ENCODE measurements around the gene ARID5A. TPM values are rescaled to one million over a fixed set of nuclear protein-coding genes. Genes with fewer than 3 reads are reported as not detected.

The ARID5A gene
- total RNA-seq, 1 experiment from 2014 or later: 13.9 TPM

DNA sequence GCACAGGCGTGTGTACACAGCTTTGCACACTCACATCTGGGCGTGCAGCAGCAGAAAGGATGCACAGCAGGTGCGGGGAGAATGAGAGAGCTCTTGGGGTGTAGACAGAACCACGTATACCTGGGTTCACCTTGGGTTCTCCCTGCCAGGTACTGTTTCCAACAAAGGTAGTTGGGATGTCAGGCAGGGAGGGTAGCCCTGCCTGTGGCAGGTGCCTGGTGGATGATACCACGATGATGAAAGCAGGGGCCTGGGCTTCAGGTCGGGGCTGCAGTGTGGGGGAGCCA is 6.5 kb upstream of the ARID5A start:
- Mint-ChIP-seq H3K36me3 (no peaks in the 10 kb centered on the region), H3K4me1 (peaks cover 44% of the 10 kb centered on the region), H3K27me3 (ENCODE audit: low read depth) (peaks cover 27% of the 10 kb centered on the region), H3K9me3 (no peaks in the 10 kb centered on the region), H3K27ac (no peak overlapping the region), H3K4me3 (no peak overlapping the region)
- ATAC-seq (no peak), DNase-seq (ENCODE audit: low spot score) (no peak)
- CTCF ChIA-PET: interaction anchor here (0.5 to 7.7 kb wide), 2 partner anchors 25 to 134 kb away, joined by 3 to 84 read pairs; no protein-coding TSS in a partner anchor
- TF ChIP-seq SOX15 (CRISPR knock-in tag; IDR thresholded peaks at IDR 0.05) (no peak), FOXK1 (CRISPR knock-in tag; IDR thresholded peaks at IDR 0.05) (no peak), ZNF263 (CRISPR knock-in tag; IDR thresholded peaks at IDR 0.05; ENCODE audit: low read depth) (no peak)
- POLR2A ChIA-PET: interaction anchor here (0.6 kb wide), 1 partner anchor 15 kb away, joined by 6 read pairs; no protein-coding TSS in a partner anchor

DNA sequence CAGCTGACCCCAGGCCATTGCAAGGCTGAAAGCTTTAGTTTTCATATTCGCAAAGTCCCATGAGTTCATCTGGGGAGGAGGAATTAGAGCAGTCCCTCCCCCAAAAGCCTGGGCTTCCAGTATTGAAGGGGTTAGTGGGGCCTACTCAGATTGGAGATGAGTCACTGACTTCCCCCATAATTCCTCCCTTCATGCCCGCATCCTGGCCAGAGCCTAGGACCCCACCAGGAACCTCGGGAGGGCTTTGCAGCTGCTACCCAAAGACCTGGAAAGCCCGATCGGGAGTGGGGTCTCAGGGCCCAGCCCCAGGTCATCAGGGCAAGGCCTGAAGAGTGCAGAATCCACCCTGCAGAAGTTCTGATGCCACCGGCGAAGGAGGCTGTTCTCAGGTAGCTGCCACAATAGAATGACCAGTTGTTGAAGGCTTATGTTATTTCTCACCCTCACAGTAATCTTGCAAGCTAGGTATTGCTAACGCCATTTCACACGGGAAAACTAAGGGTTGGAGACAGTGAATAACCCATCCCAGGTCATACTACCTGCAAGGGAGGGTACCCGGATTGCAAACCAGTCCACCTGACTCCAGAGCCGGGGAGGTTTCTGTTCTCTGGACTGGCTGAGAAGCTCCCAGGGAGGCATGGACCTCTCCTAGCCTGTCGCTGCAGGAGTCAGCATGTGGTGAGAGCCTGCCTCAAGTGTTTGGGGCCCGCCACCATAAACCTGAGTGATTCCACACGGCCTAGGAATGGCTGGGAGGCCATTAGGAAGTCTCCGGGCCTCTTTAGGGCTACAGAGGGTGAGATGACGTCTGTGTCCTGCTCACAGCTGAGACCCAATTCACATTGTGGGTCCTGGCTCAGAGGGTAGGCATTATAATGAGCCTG is 5.8 kb upstream of the ARID5A start:
- TF ChIP-seq CDX4 (CRISPR knock-in tag; IDR thresholded peaks at IDR 0.05; ENCODE audit: borderline replicate concordance): no peak
- TF ChIP-seq TEAD1 (CRISPR knock-in tag; IDR thresholded peaks at IDR 0.05): no peak
- TF ChIP-seq ZNF232 (CRISPR knock-in tag; IDR thresholded peaks at IDR 0.05): no peak
- TF ChIP-seq FOXK1 (CRISPR knock-in tag; IDR thresholded peaks at IDR 0.05): no peak
- no peak for TF ChIP-seq ESRRA (CRISPR knock-in tag; IDR thresholded peaks at IDR 0.05; ENCODE audit: borderline replicate concordance)
- TF ChIP-seq, protein P1, sequence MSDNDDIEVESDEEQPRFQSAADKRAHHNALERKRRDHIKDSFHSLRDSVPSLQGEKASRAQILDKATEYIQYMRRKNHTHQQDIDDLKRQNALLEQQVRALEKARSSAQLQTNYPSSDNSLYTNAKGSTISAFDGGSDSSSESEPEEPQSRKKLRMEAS (CRISPR knock-in tag; IDR thresholded peaks at IDR 0.05): no peak
- no peak for TF ChIP-seq NR1H2 (CRISPR knock-in tag; IDR thresholded peaks at IDR 0.05)
- Mint-ChIP-seq H3K4me3 (peak overlapping the region; percentile 75; the same call in 1 of the 2 replicates), H3K4me1 (peaks cover 44% of the 10 kb centered on the region), H3K36me3 (no peaks in the 10 kb centered on the region), H3K9me3 (no peaks in the 10 kb centered on the region), H3K27me3 (ENCODE audit: low read depth) (peaks cover 27% of the 10 kb centered on the region), H3K27ac (no peak overlapping the region)
- ChIA-PET CTCF (interaction anchor here (0.5 to 7.7 kb wide), 4 partner anchors 19 to 135 kb away, joined by 3 to 84 read pairs (median 20); no protein-coding TSS in a partner anchor), POLR2A (interaction anchor here (0.6 kb wide), 1 partner anchor 14 kb away, joined by 6 read pairs; no protein-coding TSS in a partner anchor)
- ATAC-seq: no peak
- no peak for DNase-seq (ENCODE audit: low spot score)

- H3K27me3 Mint-ChIP-seq (ENCODE audit: low read depth): peaks cover 22% of the 10 kb centered on the region
- no peak overlapping the region for H3K27ac Mint-ChIP-seq
- ATAC-seq (no peak), DNase-seq (ENCODE audit: low spot score) (no peak)
- H3K4me3 Mint-ChIP-seq: peak overlapping the region; percentile 75
- H3K9me3 Mint-ChIP-seq: no peaks in the 10 kb centered on the region
- peaks cover 46% of the 10 kb centered on the region for H3K4me1 Mint-ChIP-seq
- H3K36me3 Mint-ChIP-seq: no peaks in the 10 kb centered on the region
- TF ChIP-seq ZNF121 (CRISPR knock-in tag; IDR thresholded peaks at IDR 0.05): peak; percentile 21; the same call in 1 of the 2 replicates
- TF ChIP-seq, protein P2, sequence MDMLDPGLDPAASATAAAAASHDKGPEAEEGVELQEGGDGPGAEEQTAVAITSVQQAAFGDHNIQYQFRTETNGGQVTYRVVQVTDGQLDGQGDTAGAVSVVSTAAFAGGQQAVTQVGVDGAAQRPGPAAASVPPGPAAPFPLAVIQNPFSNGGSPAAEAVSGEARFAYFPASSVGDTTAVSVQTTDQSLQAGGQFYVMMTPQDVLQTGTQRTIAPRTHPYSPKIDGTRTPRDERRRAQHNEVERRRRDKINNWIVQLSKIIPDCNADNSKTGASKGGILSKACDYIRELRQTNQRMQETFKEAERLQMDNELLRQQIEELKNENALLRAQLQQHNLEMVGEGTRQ (CRISPR knock-in tag; IDR thresholded peaks at IDR 0.05): no peak
- POLR2A ChIA-PET: interaction anchor here (0.7 kb wide), 1 partner anchor 1165 kb away, joined by 3 read pairs; no protein-coding TSS in a partner anchor
- CTCF ChIA-PET: interaction anchor here (0.9 to 7.7 kb wide), 3 partner anchors 19 to 24 kb away, joined by 6 to 84 read pairs (median 35); no protein-coding TSS in a partner anchor
Measured at GRCh38 chr2:96531366-96531765, 5.2 kb upstream of the ARID5A start.

DNA sequence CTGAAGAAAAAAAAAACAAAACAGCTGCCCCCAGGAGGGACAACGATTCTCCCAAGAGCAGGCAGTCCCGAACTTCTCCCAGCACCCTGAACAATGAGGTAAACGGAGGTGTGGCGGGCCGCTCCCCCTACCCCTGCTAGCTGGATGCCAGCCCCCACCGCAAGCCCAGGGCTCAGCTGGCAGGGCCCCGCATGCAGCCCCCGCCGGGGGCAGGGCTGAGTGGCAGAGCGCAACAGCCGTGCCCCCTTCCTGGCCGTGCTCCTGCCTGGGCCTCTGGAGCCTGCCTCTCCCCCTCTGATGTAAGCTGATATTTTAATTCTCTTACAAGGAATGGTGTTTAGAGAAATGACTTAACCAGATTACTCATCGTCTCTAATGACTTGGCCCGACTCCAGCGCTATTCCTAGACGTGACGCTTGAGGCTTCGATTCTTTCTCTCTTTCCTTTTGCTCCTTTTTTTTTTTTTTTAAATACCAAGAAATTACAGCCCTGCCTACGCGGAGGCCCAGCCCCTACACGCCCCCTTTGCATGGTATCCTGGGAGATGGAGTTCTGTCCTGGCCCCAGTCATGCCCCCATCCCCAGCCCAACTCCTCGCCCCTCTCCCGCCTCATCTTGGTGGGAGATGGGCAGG is 4.6 kb upstream of the ARID5A start:
- Mint-ChIP-seq H3K9me3 (no peaks in the 10 kb centered on the region), H3K27me3 (ENCODE audit: low read depth) (peaks cover 16% of the 10 kb centered on the region), H3K36me3 (no peaks in the 10 kb centered on the region), H3K4me3 (peak overlapping the region; percentile 75), H3K27ac (no peak overlapping the region; the same call in 1 of the 2 replicates), H3K4me1 (peaks cover 41% of the 10 kb centered on the region)
- TF ChIP-seq ATF6 (CRISPR knock-in tag; IDR thresholded peaks at IDR 0.05) (no peak), MXD4 (CRISPR knock-in tag; IDR thresholded peaks at IDR 0.05; ENCODE audit: borderline replicate concordance) (no peak), FOXP4 (CRISPR knock-in tag; IDR thresholded peaks at IDR 0.05) (no peak), NR1H2 (CRISPR knock-in tag; IDR thresholded peaks at IDR 0.05) (no peak), JUN (CRISPR knock-in tag; IDR thresholded peaks at IDR 0.05) (no peak), CREB1 (CRISPR knock-in tag; IDR thresholded peaks at IDR 0.05) (no peak), SP1 (CRISPR knock-in tag; conservative IDR thresholded peaks at IDR 0.05) (peak; percentile 66)
- CTCF ChIA-PET: interaction anchor here (0.9 to 7.7 kb wide), 4 partner anchors 18 to 23 kb away, joined by 6 to 84 read pairs (median 26); no protein-coding TSS in a partner anchor
- ATAC-seq: peak; percentile 58
- peak; percentile 68 for DNase-seq (ENCODE audit: low spot score)
- POLR2A ChIA-PET: interaction anchor here (0.5 to 0.7 kb wide), 2 partner anchors 145 to 1164 kb away, joined by 3 to 5 read pairs; no protein-coding TSS in a partner anchor
